HL-60 (cell line): Measurements from ENCODE around the gene TLL2.

Experiments
- CTCF ChIP-seq: IDR thresholded peaks from one replicate; pipeline ENCODE4 v1.5.1; 2011; ENCODE audit warnings: low read length, control low read depth, inconsistent platforms; ENCODE audit not compliant: insufficient read depth
- GABPA ChIP-seq: IDR thresholded peaks from 2 replicates; pipeline ENCODE4 v1.6.1; 2012; ENCODE audit warnings: low read depth
- POLR2AphosphoS5 ChIP-seq: IDR thresholded peaks from 2 replicates; pipeline ENCODE4 v1.6.1; 2012; ENCODE audit warnings: low read depth
- REST ChIP-seq: IDR thresholded peaks from 2 replicates; pipeline ENCODE4 v1.6.1; 2012; ENCODE audit warnings: low read depth; ENCODE audit not compliant: insufficient replicate concordance
- SPI1 ChIP-seq: IDR thresholded peaks from 2 replicates; pipeline ENCODE4 v1.6.1; 2012; ENCODE audit warnings: low read depth, mild to moderate bottlenecking, borderline replicate concordance

- no peak for TF ChIP-seq CTCF
- no peak for TF ChIP-seq REST
- TF ChIP-seq POLR2AphosphoS5, result no peak
- TF ChIP-seq GABPA, result no peak
- no peak for TF ChIP-seq SPI1
Observed at GRCh38 chr10:96389785-96390184, 123.9 kb downstream of the TLL2 start.
